Fibroblast of skin of back (primary cell): Measurements from ENCODE around the gene DCTN4.
"Not testable (repeated sequence)": the region's sequence is repeated elsewhere in the genome, so short reads cannot be mapped to it uniquely, and the experiment has no call there.

Source experiments
- DNase-seq: peaks from one replicate; pipeline ENCODE4 v3.0.0-alpha.2; 2013

Gene DCTN4

DNA sequence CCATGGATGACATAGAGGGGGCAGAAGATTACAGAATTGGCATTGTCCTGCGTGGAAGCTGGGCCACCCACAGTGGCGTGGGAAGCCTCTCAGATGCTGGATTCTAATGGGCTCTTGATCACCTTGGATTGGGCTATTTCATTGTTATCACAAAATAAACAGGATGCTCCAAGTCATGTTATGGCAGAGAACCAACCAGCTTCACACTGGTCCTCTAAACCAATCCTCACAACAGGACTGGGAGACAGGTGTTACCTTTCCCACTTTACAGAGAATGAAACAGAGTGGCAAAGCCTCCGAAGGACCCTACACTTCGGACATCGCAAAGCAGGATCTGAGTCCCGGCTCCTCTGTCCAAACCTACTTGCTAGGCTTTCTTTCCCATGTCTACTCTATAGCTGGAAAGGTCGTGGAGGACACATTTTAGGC is 19.3 kb upstream of the DCTN4 start:
- peak; percentile 28 for DNase-seq

DNA sequence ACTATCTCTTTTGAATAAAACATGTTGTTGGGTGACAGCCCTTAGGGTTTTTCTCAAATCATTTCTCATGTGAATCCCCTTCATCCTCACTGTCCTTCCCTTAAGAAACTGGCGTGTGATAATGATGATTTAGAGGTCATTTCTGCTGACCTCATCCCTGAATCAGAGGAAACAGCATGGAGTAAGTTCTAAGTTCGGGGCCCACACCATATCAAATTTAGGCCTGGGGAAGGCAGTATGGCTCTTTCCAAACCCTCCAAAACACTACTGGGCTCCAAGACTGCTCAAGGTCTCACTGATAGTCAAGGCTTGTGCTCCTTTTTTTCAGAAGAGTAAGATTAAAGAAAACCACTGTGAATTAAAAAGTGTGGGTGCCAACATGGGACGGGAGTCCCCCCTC is 18.9 kb upstream of the DCTN4 start:
- DNase-seq = no peak

DNA sequence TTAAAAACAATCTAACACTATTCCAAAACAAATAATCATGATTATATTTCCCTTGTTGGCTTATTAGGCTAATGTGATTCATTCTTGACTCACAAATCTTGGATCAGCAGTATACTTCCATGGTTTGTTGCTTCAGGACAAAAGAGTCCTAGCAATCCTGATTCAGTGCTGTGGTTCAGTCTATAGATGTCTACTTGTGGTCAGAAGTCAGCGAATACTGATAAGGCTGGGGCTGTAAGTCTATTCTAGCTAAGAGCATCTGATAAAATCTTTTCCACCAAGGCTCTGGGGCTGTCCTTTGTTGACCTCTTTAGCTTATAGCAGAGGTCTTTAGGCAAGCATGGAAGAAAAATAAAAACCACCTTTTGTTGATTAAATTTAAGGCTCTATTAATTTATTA is 15.3 kb upstream of the DCTN4 start:
- peak; percentile 84 for DNase-seq

DNA sequence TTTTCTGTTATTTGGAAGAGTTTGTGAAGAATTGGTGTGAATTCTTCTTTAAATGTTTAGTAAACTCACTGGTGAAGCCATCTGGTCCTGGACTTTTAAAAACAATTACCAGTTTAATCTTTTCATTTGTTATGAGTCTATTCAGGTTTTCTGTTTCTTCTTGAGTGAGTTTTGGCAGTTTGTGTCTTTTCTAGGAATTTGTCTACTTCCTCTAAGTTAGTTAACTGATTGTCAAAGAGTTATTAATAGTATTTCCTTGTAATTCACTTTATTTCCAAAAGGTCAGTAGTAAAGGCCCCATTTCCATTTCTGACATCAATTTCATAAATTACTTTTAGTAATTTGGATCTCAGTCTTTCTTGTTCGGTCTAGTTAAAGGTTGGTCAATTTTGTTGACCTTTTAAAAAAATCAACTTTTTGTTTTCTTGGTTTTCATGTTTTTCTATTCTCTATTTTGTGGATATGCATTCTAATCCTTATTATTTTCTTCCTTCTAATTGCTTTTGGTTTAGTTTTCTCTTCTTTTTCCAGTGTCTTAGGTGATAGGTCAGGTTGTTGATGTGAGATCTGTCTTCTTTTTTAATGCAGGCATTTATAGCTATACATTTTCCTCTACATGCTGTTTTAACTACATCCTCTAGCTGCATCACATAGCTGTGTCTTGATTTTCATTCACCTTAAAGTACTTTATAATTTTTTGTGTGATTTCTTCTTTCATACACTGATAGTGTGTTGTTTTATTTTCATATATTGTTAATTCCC is 12.4 kb upstream of the DCTN4 start:
- DNase-seq = no peak

DNA sequence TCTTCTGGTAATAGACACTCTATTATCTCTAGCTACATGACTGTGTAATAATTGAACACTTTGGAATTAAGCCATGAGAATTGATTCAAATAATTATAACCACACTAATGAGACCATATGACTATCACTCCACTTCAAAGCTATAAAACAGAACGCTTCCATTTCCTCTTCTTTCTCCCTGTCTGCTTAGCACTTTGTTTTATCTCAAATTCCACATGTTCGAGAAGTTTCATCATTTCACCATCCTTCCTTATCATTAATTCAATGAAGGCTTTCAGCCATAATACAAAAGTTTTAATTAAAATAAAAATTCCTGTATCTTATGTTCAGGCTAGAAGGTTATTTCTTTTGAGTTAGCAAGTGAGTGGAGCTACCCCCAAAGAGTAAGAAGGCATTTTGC is 7.4 kb upstream of the DCTN4 start:
- no peak for DNase-seq

DNA sequence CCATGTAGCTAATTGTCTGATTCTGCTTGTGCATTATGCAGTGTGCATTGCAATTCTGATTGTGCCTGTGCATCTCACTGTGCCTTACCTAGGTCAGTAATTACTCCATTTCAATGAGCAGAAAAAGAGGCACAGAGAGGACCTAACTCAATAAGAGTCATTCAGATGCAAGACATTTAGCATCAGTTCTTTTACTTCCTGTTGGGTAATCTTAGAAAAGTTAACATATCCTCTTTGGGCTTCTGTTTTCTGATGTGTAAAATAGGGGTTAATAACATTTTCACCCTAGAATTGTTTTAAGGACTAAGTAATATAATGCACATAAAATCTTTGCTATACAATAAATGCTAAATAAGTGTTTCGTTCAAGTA is 7.0 kb upstream of the DCTN4 start:
- DNase-seq = no peak

DNA sequence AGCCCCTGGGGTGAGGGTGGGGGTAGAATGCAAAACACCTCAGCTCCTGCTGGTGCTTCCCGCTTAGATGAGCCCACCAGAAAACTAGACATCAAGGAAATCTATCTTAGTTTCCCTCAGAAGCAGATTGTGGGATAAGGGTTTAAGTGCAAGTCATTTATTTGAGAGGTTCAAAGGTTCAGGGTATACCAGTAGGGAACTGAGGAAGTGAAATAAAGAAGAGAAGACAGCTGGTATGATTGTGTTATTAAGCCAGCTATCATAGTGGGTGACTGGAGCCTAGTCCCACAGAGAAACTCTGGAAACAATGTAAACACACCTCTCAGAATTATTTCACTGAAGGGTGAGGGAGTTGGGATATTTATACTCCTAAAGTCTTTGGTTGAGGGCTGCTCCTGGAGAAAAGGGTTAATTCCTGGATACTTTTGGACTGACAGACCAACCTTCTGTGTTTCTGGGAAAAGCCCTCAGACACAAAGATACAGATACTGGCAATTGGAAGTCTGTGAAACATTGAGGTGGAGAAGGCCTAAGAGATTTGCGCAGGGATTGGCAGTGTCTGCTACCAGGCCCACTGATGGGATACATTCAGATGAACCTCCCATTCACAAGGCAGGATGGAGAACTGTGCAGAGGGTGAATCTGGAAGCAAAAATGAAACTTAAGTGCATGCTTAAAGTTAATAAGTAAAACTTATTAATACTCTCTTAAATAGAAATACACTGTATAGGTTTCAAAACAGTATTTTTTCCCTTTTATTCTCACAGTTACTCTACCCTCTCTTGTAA is 6.4 kb upstream of the DCTN4 start:
- no peak for DNase-seq

DNA sequence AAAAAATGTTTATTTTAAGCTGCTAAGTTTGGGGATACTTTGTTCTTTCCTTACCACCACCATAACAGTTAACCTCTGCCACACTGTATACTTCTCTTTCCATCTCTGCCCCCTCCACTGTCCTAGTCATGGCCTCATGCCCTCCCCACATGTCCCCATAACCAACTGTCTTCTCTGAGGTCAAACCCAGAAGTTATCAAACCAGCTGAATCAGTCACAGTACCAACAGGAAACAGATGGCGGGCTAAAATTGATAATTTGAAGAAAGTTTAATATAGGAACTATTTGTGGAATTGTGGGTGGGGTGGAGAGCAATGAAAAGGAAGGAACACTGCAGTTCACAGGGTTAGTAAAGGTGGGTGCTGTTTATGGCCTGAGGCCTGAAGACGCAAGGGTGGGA is 5.7 kb upstream of the DCTN4 start:
- DNase-seq = no peak

DNA sequence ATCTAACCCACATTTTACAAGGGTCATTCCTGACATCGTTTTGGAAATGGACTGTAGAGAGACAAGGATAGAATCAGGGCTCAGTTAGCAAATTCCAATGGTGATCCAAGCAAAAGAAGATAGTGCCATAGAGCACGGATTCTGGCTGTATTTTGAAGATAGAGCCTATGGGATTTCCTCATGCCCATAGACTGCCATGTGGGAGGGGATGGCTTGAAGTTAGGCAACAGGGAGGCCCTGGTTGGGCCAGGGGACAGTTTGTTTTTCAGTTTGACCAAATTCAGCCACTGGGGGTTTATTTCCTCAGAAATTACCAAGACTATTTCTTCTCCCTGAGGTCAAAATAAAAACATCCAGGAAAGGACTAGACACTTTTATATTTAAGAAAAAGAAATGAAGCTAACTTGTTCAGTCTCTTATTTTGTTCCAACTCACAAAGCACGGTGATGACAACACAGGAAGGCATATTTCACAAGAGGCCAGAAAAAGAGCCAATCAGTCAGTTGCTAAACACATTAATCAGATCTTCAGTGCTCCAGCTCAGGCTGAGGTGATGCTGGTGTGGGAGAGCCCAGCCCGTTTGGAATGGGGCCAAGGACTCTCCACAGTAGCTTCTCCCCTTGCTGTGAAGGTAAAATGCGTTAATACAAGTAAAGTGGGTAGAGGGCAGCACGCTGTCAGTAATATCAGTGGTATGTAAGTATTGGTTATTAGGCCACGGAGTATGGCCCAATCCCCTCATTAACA is 4.4 kb upstream of the DCTN4 start:
- DNase-seq = no peak

DNA sequence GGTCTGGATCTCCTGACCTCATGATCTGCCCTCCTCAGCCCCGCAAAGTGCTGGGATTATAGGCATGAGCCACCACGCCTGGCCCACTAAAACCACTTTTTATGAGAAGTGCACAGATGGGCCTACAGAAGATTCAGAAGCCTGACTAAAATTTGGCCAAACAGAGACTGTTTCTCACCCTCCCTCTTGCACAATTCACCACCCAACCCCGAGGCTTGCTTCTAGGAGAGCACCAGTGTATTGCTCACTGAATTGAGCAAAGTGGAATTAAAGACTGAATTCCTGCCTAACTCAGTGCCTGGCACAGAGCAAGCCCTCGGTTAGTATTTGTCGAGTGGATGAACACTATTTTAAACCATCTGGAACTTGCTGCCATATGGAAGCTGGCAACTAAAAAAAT is 3.4 kb upstream of the DCTN4 start:
- no peak for DNase-seq

DNA sequence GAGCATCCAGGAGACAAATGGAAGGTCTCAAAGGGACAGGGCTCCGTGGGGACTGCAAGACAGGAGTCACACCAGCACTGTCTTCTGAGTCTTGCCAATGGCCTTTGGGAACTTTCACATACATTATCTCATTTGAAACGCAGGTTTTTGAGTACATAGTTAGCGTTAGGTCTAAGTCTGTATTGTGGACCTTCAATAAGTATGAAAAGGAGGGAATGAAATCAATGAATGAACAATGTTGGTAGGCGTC is 442 bp upstream of the DCTN4 start:
- DNase-seq = no peak

DNA sequence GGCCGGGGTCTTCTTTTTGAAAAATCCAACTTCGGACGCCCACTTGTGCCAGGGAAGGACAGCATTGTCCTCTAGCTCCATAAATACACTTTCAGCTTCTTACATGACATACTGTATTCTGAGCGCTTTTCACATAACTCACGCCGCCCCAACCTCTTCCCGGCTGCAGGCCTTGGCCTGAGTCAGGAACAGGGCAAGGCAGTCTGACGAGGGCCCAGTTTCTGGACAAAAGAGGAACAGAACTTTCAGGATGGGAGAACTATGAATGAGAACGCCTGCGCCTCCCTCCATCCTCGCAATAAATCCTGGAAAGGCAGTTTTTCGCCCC is 650 bp downstream of the DCTN4 start:
- no peak for DNase-seq

DNA sequence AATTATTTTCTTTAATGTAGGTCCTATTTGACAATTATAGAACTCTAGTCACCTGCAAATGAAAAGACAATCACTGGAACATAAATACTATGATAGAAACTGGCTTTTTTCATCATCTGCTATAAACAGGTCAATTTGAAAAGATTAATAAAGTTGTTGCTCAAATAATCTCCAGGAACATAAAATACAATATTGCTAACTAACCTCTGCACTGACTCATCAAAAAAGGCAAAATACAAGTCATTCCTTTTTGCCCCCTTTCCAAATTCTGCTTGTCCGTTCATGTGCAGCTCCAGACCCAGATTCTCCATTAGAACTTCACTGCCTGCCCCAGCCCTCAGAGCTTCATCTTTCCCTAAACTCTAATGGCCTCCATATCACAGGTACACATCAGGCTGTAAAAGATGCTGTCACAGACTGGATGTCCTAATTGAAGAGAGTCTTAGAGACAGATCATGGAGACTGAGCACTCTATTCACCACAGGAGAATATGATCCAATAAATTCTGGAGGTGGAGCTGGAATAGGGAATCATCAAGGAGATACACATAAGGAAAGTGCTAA is 1.6 kb downstream of the DCTN4 start:
- no peak for DNase-seq

DNA sequence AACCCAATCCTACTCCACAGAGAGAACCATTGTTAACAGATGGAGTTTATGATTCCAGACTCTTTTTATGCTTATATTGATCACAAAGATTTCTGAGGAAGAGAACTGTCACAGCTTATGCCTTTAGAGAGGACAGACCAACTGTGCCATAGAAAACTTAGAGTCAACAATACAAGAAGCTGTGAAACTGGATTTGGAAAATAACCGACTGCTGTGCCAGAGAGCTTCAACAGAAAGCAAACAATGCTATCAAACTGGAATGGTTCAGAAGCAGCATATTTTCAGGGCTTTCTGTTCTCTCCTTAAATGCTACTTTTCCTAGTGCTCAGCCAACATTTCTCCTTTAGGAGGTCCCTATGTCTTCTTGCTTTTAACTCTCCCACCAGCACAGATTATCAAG is 5.0 kb downstream of the DCTN4 start:
- DNase-seq = no peak

DNA sequence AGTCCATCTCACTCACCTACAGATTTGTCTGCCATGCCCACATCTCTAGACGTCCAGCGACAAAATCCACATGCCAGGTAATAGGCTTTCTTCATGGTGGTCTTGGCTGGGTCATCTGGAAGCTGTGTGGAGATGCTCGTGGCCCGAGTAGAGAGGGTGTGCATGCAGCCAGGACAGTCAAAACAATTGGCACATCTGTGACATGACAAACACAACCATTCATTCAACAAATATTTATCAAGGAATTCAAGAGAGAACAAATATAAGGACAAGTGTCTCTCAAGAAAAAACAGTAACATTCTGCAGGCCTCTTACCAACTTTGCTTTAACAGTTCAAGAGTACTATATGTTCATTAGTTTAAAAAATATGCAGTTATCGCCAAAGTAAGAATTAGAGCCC is 5.4 kb downstream of the DCTN4 start:
- DNase-seq = no peak

DNA sequence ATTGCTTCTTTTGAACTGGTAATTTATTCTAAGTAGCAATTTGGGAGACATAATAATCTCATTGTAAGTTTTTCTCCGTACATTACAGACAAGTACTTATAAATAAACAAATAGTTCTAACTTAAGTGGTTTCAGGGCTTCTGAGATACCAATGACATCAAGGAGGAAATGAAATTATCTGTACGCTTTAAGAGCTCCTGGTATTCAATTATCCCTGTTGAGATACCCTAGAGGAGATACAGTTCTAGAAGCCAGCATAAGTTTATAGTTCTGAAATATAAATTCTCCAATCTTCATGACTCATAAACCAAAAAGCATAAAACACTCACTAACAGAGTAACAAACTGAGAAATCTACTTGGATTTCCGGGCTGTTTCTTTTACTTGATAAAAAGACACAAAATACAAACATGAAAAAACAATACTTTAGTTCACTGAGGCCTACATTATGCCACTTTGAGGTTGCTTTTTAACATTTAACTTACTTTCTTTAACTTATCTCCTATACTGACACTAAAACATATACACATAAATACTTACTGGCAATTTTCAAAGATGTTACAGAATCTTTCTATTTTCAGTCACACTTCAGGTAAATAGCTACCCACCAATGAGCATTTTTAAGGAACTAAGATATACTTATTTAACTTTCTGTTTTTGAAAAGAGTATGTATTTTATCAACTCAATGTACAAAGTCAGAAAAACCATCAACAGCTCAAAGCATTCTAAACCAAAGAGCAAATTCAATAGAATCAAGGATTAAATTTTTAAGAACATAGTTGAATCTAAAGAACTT is 7.5 kb downstream of the DCTN4 start:
- DNase-seq = no peak

DNA sequence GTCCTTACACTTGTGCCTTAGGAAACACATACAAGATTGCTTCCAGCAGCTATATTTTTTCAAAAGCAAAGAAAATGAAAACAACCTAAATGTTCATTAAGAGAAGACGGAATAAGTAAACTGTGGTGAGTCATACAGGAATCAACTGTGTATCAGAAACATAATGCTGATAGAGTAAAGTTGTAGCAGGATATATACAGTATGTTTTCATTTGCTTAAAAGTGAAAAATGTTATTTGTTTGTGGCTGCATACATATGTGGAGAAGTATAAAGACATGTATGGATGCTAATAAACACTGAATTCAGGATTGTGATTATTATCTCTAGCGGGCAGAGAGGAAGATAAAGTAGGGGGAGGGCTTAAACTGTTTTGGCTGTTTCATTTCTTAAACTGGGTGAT is 8.3 kb downstream of the DCTN4 start:
- DNase-seq = no peak

DNA sequence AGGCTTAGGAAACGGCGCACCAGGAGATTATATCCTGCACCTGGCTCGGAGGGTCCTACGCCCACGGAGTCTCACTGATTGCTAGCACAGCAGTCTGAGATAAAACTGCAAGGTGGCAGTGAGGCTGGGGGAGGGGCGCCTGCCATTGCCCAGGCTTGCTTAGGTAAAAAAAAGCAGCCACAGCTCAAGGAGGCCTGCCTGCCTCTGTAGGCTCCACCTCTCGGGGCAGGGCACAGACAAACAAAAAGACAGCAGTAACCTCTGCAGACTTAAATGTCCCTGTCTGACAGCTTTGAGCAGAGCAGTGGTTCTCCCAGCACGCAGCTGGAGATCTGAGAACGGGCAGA is 15.7 kb downstream of the DCTN4 start:
- DNase-seq = not testable (repeated sequence)

DNA sequence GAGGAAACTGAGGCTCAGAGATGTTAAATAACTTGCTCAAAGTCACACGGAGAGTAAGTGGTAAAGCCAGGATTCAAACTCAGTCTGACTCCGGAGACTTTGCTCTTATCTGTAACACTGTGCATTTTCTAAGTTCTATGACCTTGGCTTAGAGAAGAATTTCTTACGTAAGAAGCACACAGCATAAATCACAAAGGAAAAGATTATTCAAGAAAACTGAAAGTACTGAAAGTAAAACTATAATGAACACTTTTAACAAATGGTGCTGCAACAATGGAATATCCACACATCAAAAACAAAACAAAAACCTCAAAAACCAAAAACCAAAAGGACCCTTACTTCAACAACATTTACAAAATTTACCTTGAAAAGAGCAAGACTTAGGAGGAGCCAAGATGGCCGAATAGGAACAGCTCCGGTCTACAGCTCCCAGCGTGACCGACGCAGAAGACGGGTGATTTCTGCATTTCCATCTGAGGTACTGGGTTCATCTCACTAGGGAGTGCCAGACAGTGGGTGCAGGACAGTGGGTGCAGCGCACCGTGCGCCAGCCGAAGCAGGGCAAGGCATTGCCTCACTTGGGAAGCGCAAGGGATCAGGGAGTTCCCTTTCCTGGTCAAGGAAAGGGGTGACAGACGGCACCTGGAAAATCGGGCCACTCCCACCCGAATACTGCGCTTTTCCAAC is 16.2 kb downstream of the DCTN4 start:
- not testable (repeated sequence) for DNase-seq

DNA sequence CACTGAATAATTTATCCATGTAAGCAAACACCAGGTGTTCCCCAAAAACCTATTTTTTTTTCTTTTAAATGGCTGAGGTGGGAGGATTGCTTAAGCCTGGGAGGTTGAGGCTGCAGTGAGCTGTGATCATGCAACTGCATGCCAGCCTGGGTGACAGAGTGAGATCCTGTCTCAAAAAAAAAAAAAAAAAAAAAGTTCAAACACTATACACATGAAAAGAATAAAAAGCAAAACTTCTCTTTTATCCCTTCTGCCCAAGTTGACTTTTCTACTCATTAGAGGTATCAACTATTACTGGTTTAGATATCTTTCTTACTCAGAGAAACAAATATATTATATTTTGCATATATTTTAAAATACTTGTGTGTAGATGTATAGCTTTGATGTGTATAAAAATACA is 17.8 kb downstream of the DCTN4 start:
- no peak for DNase-seq

DNA sequence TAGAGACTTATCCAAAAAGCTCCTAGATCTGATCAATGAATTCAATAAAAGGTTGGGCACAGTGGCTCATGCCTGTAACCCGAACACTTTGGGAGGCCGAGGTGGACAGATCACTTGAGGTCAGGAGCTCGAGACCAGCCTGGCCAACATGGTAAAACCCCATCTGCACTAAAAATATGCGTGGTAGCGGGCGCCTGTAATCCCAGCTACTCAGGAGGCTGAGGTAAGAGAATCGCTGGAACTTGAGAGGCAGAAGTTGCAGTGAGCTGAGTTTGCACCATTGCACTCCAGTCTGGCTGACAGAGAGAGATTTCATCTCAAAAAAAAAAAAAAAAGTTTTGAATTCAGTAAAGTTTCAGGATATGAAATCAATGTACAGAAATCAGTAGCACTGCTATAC is 20.0 kb downstream of the DCTN4 start:
- no peak for DNase-seq
